Neural progenitor cell (in vitro differentiated cells): ENCODE data around the gene UGT1A7. TPM values are rescaled to one million over a fixed set of nuclear protein-coding genes. Genes with fewer than 3 reads are reported as not detected.
A peak's percentile ranks its signal among the peaks of the same experiment; 100 is the strongest.

Experiments
- DNase-seq: peaks from one replicate; pipeline ENCODE4 v3.0.0-alpha.2; 2016; ENCODE audit warnings: low spot score
- H2AFZ ChIP-seq: fragments of 200-600 bp; sonication (generic); replicated peaks from 2 replicates; pipeline ENCODE4 v1.6.1; 2016; ENCODE audit warnings: antibody characterized with exemption
- H3F3A ChIP-seq: fragments of 200-600 bp; sonication (generic); 2 replicates; pipeline ENCODE4 v1.6.1; 2016; ENCODE audit warnings: antibody characterized with exemption, low read depth
- H3K27ac ChIP-seq: fragments of 200-600 bp; sonication (generic); 2 replicates; pipeline ENCODE4 v1.5.1; 2016; ENCODE audit warnings: mild to moderate bottlenecking
- H3K27me3 ChIP-seq: fragments of 200-600 bp; sonication (generic); 2 replicates; pipeline ENCODE4 v1.6.1; 2016; ENCODE audit warnings: mild to moderate bottlenecking, moderate library complexity
- H3K36me3 ChIP-seq: fragments of 200-600 bp; sonication (generic); 2 replicates; pipeline ENCODE4 v1.5.1; 2016
- H3K4me1 ChIP-seq: fragments of 200-600 bp; sonication (generic); 2 replicates; pipeline ENCODE4 v1.6.1; 2016; ENCODE audit warnings: mixed run types
- H3K4me2 ChIP-seq: fragments of 200-600 bp; sonication (generic); 2 replicates; pipeline ENCODE4 v1.6.1; 2016
- H3K4me3 ChIP-seq: fragments of 200-600 bp; sonication (generic); 2 replicates; pipeline ENCODE4 v1.5.1; 2016
- H3K79me2 ChIP-seq: fragments of 200-600 bp; sonication (generic); 2 replicates; pipeline ENCODE4 v1.6.1; 2016; ENCODE audit warnings: low read depth
- H3K9ac ChIP-seq: fragments of 200-600 bp; sonication (generic); 2 replicates; pipeline ENCODE4 v1.6.1; 2016
- H3K9me3 ChIP-seq: fragments of 200-600 bp; sonication (generic); 2 replicates; pipeline ENCODE4 v1.5.1; 2016; ENCODE audit warnings: low read depth
- H4K20me1 ChIP-seq: fragments of 200-600 bp; sonication (generic); 2 replicates; pipeline ENCODE4 v1.6.1; 2016; ENCODE audit warnings: low read depth
- H3K27ac Mint-ChIP-seq: 3 replicates; pipeline ENCODE4 v1.8.0; 2021; ENCODE audit warnings: mixed read lengths
- H3K27me3 Mint-ChIP-seq: 2 replicates; pipeline ENCODE4 v1.8.0; 2022; ENCODE audit warnings: low read depth, mild to moderate bottlenecking, inconsistent platforms, moderate library complexity, mixed read lengths; ENCODE audit not compliant: insufficient read depth
- H3K36me3 Mint-ChIP-seq: 3 replicates; pipeline ENCODE4 v1.8.0; 2021; ENCODE audit warnings: mixed read lengths
- H3K4me1 Mint-ChIP-seq: 3 replicates; pipeline ENCODE4 v1.8.0; 2021; ENCODE audit warnings: mixed read lengths
- H3K4me3 Mint-ChIP-seq: 3 replicates; pipeline ENCODE4 v1.8.0; 2021; ENCODE audit warnings: mild to moderate bottlenecking, moderate library complexity, mixed read lengths
- H3K9me3 Mint-ChIP-seq: 3 replicates; pipeline ENCODE4 v1.8.0; 2020; ENCODE audit warnings: mixed read lengths
- EZH2 ChIP-seq: fragments of 200-600 bp; sonication (generic); IDR thresholded peaks from 2 replicates; pipeline ENCODE4 v1.6.1; 2017; ENCODE audit warnings: antibody characterized with exemption, mild to moderate bottlenecking, moderate library complexity
- EZH2phosphoT487 ChIP-seq: fragments of 200-600 bp; sonication (generic); IDR thresholded peaks from 2 replicates; pipeline ENCODE4 v1.6.1; 2017; ENCODE audit warnings: antibody characterized with exemption
- total RNA-seq: library from RNA; depleted of rRNA; stranded (reverse); fragments of >200 nt; gene quantifications from 2 replicates; pipeline ENCODE4 v1.2.3, GENCODE V29; 2015; ENCODE audit warnings: low replicate concordance
- TF ChIP-seq, protein P1 (sequence below): fragments of 200-600 bp; sonication (generic); IDR thresholded peaks from 2 replicates; pipeline ENCODE4 v1.5.1; 2017; ENCODE audit warnings: antibody characterized with exemption, mild to moderate bottlenecking

UGT1A7 gene
- total RNA-seq, 1 donor from 2014 or later = not detected

GRCh38 chr2:233789554-233789953, 107.9 kb downstream of the UGT1A7 start:
- no peak for DNase-seq
- peaks cover 8% of the 10 kb centered on the region for H3K27me3 Mint-ChIP-seq
- TF ChIP-seq EZH2phosphoT487 = no peak
- TF ChIP-seq EZH2 = no peak
- TF ChIP-seq, protein P1, sequence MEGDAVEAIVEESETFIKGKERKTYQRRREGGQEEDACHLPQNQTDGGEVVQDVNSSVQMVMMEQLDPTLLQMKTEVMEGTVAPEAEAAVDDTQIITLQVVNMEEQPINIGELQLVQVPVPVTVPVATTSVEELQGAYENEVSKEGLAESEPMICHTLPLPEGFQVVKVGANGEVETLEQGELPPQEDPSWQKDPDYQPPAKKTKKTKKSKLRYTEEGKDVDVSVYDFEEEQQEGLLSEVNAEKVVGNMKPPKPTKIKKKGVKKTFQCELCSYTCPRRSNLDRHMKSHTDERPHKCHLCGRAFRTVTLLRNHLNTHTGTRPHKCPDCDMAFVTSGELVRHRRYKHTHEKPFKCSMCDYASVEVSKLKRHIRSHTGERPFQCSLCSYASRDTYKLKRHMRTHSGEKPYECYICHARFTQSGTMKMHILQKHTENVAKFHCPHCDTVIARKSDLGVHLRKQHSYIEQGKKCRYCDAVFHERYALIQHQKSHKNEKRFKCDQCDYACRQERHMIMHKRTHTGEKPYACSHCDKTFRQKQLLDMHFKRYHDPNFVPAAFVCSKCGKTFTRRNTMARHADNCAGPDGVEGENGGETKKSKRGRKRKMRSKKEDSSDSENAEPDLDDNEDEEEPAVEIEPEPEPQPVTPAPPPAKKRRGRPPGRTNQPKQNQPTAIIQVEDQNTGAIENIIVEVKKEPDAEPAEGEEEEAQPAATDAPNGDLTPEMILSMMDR = no peak

DNA sequence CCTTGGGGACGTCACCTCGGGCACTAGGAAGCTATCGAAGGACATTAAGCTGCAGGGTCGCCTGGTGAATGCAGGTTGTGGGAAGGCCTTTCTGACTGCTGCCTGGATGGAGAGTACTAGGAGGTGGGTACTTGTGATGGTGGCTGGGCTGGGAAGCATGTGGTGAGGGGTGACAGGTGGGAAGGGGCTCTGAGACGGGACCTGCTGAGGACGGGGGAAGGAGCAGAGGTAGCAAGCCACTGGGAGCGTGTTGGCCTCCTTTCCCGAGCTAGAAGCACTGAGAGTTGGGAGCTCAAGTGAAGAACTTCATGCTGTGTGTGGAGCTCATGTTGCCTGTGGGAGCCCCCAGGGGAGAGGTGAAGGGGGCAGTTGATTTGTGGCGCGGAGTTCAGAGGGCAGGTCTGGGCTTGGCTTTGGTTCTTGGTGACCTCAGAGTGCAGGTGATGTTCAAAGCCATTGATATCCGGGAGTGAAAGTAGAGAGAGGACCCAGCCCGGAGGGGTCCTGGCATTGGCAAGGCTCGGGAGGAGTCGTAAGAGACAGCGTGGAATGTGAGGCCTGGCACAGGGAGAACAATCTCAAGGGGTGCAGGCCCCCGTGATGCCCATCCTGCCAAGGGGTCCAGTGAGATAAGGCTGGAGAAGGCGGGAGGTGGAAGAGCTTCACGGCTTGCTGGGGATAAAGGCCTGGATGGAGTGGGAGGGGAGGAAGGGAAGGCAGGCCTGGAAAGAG, 109.6 kb downstream of the UGT1A7 start:
- Histone ChIP-seq H3K27ac (no peak overlapping the region), H3K36me3 (no peaks in the 10 kb centered on the region), H4K20me1 (no peaks in the 10 kb centered on the region), H3K79me2 (no peaks in the 10 kb centered on the region), H3K9ac (no peak overlapping the region), H3K9me3 (no peaks in the 10 kb centered on the region), H3K4me1 (no peaks in the 10 kb centered on the region), H2AFZ (no peak overlapping the region), H3K4me2 (no peak overlapping the region), H3K27me3 (no peaks in the 10 kb centered on the region), H3F3A (peaks cover 3% of the 10 kb centered on the region), H3K4me3 (no peak overlapping the region)
- peaks cover 8% of the 10 kb centered on the region for H3K27me3 Mint-ChIP-seq
- H3K4me1 Mint-ChIP-seq = peaks cover 2% of the 10 kb centered on the region
- H3K9me3 Mint-ChIP-seq = peaks cover 4% of the 10 kb centered on the region
- no peak for DNase-seq
- H3K27ac Mint-ChIP-seq = peak overlapping the region; percentile 31
- TF ChIP-seq EZH2phosphoT487 (no peak), EZH2 (no peak)
- TF ChIP-seq, protein P1 = no peak
- H3K36me3 Mint-ChIP-seq = no peaks in the 10 kb centered on the region
- H3K4me3 Mint-ChIP-seq = no peak overlapping the region

More at GRCh38 chr2:233789554-233789953, 107.9 kb downstream of the UGT1A7 start:
- no peak overlapping the region for H3K4me3 ChIP-seq
- peaks cover 6% of the 10 kb centered on the region for H3K9me3 Mint-ChIP-seq
- no peak overlapping the region for H3K4me3 Mint-ChIP-seq
- H3K36me3 ChIP-seq = no peaks in the 10 kb centered on the region
- no peaks in the 10 kb centered on the region for H3K9me3 ChIP-seq
- no peaks in the 10 kb centered on the region for H3K27me3 ChIP-seq
- H3K4me1 ChIP-seq = no peaks in the 10 kb centered on the region
- no peaks in the 10 kb centered on the region for H3K36me3 Mint-ChIP-seq
- no peak overlapping the region for H3K27ac Mint-ChIP-seq
- H3K4me1 Mint-ChIP-seq = peaks cover 2% of the 10 kb centered on the region
- no peak overlapping the region for H3K4me2 ChIP-seq
- H3K79me2 ChIP-seq = no peaks in the 10 kb centered on the region
- peaks cover 3% of the 10 kb centered on the region for H3F3A ChIP-seq
- no peak overlapping the region for H3K9ac ChIP-seq
- no peak overlapping the region for H2AFZ ChIP-seq
- no peaks in the 10 kb centered on the region for H4K20me1 ChIP-seq
- H3K27ac ChIP-seq = no peak overlapping the region

GRCh38 chr2:233791883-233792329, 110.2 kb downstream of the UGT1A7 start:
- Mint-ChIP-seq H3K36me3 (no peaks in the 10 kb centered on the region), H3K27me3 (peaks cover 8% of the 10 kb centered on the region), H3K4me3 (no peak overlapping the region), H3K4me1 (peaks cover 2% of the 10 kb centered on the region), H3K9me3 (peaks cover 4% of the 10 kb centered on the region), H3K27ac (peak overlapping the region; percentile 31)
- Histone ChIP-seq H3F3A (peaks cover 3% of the 10 kb centered on the region), H4K20me1 (no peaks in the 10 kb centered on the region), H3K27ac (no peak overlapping the region), H3K27me3 (no peaks in the 10 kb centered on the region), H3K36me3 (no peaks in the 10 kb centered on the region), H3K4me3 (no peak overlapping the region), H3K4me2 (no peak overlapping the region), H3K79me2 (no peaks in the 10 kb centered on the region), H3K9me3 (no peaks in the 10 kb centered on the region), H3K4me1 (no peaks in the 10 kb centered on the region), H3K9ac (no peak overlapping the region), H2AFZ (no peak overlapping the region)
- DNase-seq = no peak
- TF ChIP-seq EZH2phosphoT487 = no peak
- TF ChIP-seq EZH2 = no peak
- TF ChIP-seq, protein P1 = no peak
